GM12878 (cell line): ENCODE measurements around the gene SLC22A24.

Source experiments
- ATF7 ChIP-seq: fragments of 450-650 bp; IDR thresholded peaks from 2 replicates; pipeline ENCODE4 v1.6.1; 2016; ENCODE audit warnings: low read depth, mild to moderate bottlenecking
- BACH1 ChIP-seq: fragments of 450-650 bp; IDR thresholded peaks from 2 replicates; pipeline ENCODE4 v1.6.1; 2017; ENCODE audit warnings: mild to moderate bottlenecking, borderline replicate concordance
- EED ChIP-seq: sonication (generic); IDR thresholded peaks from 2 replicates; pipeline ENCODE4 v1.6.1; 2016; ENCODE audit warnings: antibody characterized with exemption, low read depth
- HCFC1 ChIP-seq: fragments of 150-350 bp; IDR thresholded peaks from 2 replicates; pipeline ENCODE4 v1.6.1; 2014; ENCODE audit warnings: low read length
- JUNB ChIP-seq: IDR thresholded peaks from 2 replicates; pipeline ENCODE4 v1.6.1; 2016; ENCODE audit warnings: antibody characterized with exemption, mild to moderate bottlenecking
- NBN ChIP-seq: fragments of 450-650 bp; IDR thresholded peaks from 2 replicates; pipeline ENCODE4 v1.6.1; 2016
- RAD21 ChIP-seq: IDR thresholded peaks from 2 replicates; pipeline ENCODE4 v1.6.1; 2011; ENCODE audit warnings: mild to moderate bottlenecking, low read depth, low read length, moderate library complexity; ENCODE audit not compliant: insufficient read depth
- RCOR1 ChIP-seq: conservative IDR thresholded peaks from 2 replicates; pipeline ENCODE4 v1.6.1; 2012; ENCODE audit warnings: low read depth, low read length, improper control_type of control experiment
- SIN3A ChIP-seq: IDR thresholded peaks from 2 replicates; pipeline ENCODE4 v1.6.1; 2012; ENCODE audit warnings: low read depth, low read length, improper control_type of control experiment
- SMARCA5 ChIP-seq: fragments of 450-650 bp; IDR thresholded peaks from 2 replicates; pipeline ENCODE4 v1.6.1; 2017; ENCODE audit warnings: mild to moderate bottlenecking
- TF ChIP-seq, protein P1 (sequence below), 3 experiments: IDR thresholded peaks in 2 of 3; conservative IDR thresholded peaks in 1 of 3; 2 replicates each; pipeline ENCODE4 v1.5.1; 2011; ENCODE audit warnings: low read depth in 3 of 3, low read length in 3 of 3, mild to moderate bottlenecking in 3 of 3, control low read depth in 2 of 3, moderate library complexity in 2 of 3, inconsistent platforms in 1 of 3, mixed read lengths in 1 of 3; ENCODE audit not compliant: control insufficient read depth in 2 of 3, insufficient read depth in 1 of 3; ENCODE audit errors: extremely low read depth in 1 of 3
- TF ChIP-seq, protein P2 (sequence below): IDR thresholded peaks from 2 replicates; pipeline ENCODE4 v1.6.1; 2011; ENCODE audit warnings: mild to moderate bottlenecking, low read depth, low read length, moderate library complexity; ENCODE audit not compliant: insufficient replicate concordance
- TF ChIP-seq, protein P3 (sequence below): fragments of 450-650 bp; IDR thresholded peaks from 2 replicates; pipeline ENCODE4 v1.6.1; 2016; ENCODE audit warnings: mild to moderate bottlenecking, moderate library complexity, borderline replicate concordance

DNA sequence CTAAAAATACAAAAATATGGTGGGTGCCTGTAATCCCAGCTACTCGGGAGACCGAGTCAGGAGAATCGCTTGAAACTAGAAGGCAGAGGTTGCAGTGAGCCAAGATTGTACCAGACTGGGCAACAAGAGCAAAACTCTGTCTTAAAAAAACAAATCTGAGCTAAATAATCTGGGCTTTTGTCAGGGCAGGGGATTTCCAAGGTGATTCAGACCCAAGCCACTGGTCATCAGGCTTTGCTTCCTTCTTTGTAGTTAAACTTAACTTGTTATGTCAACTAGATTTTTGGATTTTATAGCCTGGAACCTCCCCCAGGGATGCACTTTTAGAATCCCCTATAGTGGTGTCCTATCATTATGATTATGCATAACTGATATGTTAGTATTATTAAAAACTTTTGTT, 101.4 kb downstream of the SLC22A24 start:
- TF ChIP-seq, protein P1, sequence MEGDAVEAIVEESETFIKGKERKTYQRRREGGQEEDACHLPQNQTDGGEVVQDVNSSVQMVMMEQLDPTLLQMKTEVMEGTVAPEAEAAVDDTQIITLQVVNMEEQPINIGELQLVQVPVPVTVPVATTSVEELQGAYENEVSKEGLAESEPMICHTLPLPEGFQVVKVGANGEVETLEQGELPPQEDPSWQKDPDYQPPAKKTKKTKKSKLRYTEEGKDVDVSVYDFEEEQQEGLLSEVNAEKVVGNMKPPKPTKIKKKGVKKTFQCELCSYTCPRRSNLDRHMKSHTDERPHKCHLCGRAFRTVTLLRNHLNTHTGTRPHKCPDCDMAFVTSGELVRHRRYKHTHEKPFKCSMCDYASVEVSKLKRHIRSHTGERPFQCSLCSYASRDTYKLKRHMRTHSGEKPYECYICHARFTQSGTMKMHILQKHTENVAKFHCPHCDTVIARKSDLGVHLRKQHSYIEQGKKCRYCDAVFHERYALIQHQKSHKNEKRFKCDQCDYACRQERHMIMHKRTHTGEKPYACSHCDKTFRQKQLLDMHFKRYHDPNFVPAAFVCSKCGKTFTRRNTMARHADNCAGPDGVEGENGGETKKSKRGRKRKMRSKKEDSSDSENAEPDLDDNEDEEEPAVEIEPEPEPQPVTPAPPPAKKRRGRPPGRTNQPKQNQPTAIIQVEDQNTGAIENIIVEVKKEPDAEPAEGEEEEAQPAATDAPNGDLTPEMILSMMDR (IDR thresholded peaks at IDR 0.05 in 2 of 3, conservative IDR thresholded peaks at IDR 0.05 in 1 of 3; ENCODE audit: control insufficient read depth in 2 of 3, extremely low read depth in 1 of 3, insufficient read depth in 1 of 3, low read depth in 3 of 3, low read length in 3 of 3): no peak
- TF ChIP-seq EED (no peak), NBN (no peak), HCFC1 (no peak), RAD21 (no peak), SMARCA5 (no peak), JUNB (no peak), BACH1 (no peak), ATF7 (no peak), SIN3A (no peak), RCOR1 (no peak)
- TF ChIP-seq, protein P2, sequence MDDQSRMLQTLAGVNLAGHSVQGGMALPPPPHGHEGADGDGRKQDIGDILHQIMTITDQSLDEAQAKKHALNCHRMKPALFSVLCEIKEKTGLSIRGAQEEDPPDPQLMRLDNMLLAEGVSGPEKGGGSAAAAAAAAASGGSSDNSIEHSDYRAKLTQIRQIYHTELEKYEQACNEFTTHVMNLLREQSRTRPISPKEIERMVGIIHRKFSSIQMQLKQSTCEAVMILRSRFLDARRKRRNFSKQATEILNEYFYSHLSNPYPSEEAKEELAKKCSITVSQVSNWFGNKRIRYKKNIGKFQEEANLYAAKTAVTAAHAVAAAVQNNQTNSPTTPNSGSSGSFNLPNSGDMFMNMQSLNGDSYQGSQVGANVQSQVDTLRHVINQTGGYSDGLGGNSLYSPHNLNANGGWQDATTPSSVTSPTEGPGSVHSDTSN: no peak
- TF ChIP-seq, protein P3, sequence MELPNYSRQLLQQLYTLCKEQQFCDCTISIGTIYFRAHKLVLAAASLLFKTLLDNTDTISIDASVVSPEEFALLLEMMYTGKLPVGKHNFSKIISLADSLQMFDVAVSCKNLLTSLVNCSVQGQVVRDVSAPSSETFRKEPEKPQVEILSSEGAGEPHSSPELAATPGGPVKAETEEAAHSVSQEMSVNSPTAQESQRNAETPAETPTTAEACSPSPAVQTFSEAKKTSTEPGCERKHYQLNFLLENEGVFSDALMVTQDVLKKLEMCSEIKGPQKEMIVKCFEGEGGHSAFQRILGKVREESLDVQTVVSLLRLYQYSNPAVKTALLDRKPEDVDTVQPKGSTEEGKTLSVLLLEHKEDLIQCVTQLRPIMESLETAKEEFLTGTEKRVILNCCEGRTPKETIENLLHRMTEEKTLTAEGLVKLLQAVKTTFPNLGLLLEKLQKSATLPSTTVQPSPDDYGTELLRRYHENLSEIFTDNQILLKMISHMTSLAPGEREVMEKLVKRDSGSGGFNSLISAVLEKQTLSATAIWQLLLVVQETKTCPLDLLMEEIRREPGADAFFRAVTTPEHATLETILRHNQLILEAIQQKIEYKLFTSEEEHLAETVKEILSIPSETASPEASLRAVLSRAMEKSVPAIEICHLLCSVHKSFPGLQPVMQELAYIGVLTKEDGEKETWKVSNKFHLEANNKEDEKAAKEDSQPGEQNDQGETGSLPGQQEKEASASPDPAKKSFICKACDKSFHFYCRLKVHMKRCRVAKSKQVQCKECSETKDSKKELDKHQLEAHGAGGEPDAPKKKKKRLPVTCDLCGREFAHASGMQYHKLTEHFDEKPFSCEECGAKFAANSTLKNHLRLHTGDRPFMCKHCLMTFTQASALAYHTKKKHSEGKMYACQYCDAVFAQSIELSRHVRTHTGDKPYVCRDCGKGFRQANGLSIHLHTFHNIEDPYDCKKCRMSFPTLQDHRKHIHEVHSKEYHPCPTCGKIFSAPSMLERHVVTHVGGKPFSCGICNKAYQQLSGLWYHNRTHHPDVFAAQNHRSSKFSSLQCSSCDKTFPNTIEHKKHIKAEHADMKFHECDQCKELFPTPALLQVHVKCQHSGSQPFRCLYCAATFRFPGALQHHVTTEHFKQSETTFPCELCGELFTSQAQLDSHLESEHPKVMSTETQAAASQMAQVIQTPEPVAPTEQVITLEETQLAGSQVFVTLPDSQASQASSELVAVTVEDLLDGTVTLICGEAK: no peak
